ENCODE results near the gene OPN1SW.

Gene OPN1SW

DNA sequence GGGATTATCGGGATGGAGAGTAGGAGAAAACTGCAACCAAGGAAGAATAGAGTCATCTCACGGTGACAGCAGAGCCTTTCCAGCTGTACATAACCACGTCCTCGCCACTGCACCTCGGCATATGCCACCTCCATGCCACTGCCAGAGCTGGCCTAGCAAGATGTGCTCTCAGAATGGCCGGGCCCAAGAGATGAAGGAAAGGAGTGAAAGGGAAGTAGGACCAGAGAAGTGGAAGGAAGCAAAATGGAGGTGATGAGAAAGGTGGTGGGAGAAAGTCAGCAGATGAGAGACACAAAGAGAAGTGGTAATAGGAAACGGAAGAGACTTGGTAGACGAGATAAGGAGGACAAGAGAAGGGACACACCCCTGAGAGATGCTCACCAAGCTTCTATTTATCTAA is 44.4 kb downstream of the OPN1SW start:
- no peak for DNase-seq

- no peak for DNase-seq
These were observed 46.1 kb downstream of the OPN1SW start for GRCh38 chr7:128729494-128729893.

DNA sequence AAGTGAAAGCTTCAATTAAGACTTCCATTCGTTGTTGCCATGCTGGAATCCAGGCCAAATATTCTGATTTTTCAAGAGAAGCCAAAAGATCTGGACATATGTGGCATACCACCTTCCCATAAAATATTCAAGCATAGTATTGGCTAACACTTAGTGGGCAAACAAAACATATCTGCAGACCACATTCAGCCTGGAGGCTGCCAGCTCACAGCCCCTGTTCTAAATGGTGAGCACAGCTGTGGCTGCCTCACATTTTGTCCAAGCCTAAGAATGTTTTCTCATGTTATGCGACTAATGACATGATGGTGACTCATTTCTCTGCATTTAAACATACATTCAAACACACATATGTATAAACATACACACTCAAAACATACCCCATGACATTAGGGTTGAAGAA is 47.0 kb downstream of the OPN1SW start:
- no peak for DNase-seq

- no peak for DNase-seq
These were observed 48.4 kb downstream of the OPN1SW start for GRCh38 chr7:128727239-128727638.

GRCh38 chr7:128726737-128727072 is 48.9 kb downstream of the OPN1SW start:
- DNase-seq: no peak

DNA sequence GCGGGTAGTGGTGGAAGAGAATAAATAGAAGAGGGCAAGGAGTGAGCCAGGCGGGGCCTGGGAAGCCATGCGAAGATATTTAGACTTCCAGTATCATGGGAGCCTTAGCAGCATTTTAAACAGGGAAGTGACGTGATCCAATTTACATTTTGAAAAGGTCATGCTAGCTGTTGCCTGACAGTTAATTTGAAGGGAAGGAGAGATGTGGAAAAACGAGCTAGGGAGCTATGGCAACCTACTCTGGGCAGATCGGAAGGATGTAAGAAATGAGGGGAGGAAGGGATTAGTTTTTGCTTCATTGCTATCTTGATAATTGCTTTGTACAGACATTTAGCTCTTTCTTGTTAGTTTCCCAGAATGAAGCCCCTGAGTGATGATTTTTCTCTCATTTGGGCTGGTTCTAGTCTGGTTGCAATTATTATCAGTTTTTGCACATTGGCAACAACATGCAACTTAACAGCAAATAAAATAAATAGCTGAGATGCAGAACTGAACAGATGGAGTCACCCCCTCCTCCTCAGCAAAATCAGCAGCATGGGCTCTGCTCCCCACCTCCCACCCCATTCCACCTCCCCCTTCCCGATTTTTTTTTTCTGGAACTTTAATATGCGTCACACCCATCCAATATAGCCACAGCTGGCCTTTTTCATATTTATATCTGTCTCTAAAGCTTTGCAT is 49.4 kb downstream of the OPN1SW start:
- no peak for DNase-seq

- DNase-seq: no peak
These were observed 50.1 kb downstream of the OPN1SW start for GRCh38 chr7:128725531-128725930.

GRCh38 chr7:128724743-128725142 is 50.9 kb downstream of the OPN1SW start:
- no peak for DNase-seq

Measured in NCI-H226 (cell line).